AG04450 (cell line): ENCODE data around the gene RAB31. TPM values are rescaled to one million over a fixed set of nuclear protein-coding genes. Genes with fewer than 3 reads are reported as not detected.

Experiments
- CTCF ChIA-PET: fragments of 300-600, 350-600 bp; formaldehyde crosslinking; extraction: SDS; loops from one replicate; lab custom pipeline; 2022; ENCODE audit warnings: antibody characterized with exemption, inconsistent platforms; lab: Charles Lee
- POLR2A ChIA-PET: fragments of 350-600 bp; formaldehyde crosslinking; extraction: SDS; loops from one replicate; lab custom pipeline; 2021; ENCODE audit warnings: antibody characterized with exemption, inconsistent platforms; lab: Yijun Ruan, JAX
- DNase-seq: peaks from one replicate; pipeline ENCODE4 v3.0.0-alpha.2; 2011; ENCODE audit warnings: low read depth, low spot score
- H3K27ac ChIP-seq: one replicate; pipeline ENCODE4 v1.5.1; 2012; ENCODE audit warnings: low read depth, low read length, control low read depth
- H3K27me3 ChIP-seq: one replicate; pipeline ENCODE4 v1.6.0; 2012; ENCODE audit warnings: low read length; ENCODE audit not compliant: control insufficient read depth, insufficient read depth
- H3K4me3 ChIP-seq: 2 replicates; pipeline ENCODE4 v1.5.1; 2011; ENCODE audit warnings: mild to moderate bottlenecking, low read depth, low read length, control low read depth
- H3K9me3 ChIP-seq: 2 replicates; pipeline ENCODE4 v1.5.1; 2012; ENCODE audit warnings: low read length; ENCODE audit not compliant: control insufficient read depth, insufficient read depth
- CTCF ChIP-seq: IDR thresholded peaks from 2 replicates; pipeline ENCODE4 v1.5.1; 2011; ENCODE audit warnings: low read depth, low read length, control low read depth, inconsistent platforms
- polyA plus RNA-seq: library from polyadenylated mRNA; depleted of rRNA; stranded (reverse); fragments of >200 nt; gene quantifications from 2 replicates; pipeline ENCODE4 v1.2.3, GENCODE V29; 2011; rRNA removed
- small RNA-seq: library from RNA; depleted of rRNA; stranded (forward); fragments of <200 nt; gene quantifications from one replicate; pipeline ENCODE3, GENCODE V24; 2012; ENCODE audit warnings: low read depth; ENCODE audit not compliant: insufficient read length

The RAB31 gene
- polyA plus RNA-seq, 1 experiment, result 43.7 TPM

GRCh38 chr18:9906481-9906880 is 198.4 kb downstream of the RAB31 start:
- CTCF ChIA-PET, result no interaction called here
- no peak overlapping the region for H3K27ac ChIP-seq
- H3K9me3 ChIP-seq, result no peaks in the 10 kb centered on the region
- peaks cover 3% of the 10 kb centered on the region for H3K27me3 ChIP-seq
- DNase-seq, result no peak
- H3K4me3 ChIP-seq, result no peak overlapping the region
- no peak for TF ChIP-seq CTCF
- POLR2A ChIA-PET, result no interaction called here

DNA sequence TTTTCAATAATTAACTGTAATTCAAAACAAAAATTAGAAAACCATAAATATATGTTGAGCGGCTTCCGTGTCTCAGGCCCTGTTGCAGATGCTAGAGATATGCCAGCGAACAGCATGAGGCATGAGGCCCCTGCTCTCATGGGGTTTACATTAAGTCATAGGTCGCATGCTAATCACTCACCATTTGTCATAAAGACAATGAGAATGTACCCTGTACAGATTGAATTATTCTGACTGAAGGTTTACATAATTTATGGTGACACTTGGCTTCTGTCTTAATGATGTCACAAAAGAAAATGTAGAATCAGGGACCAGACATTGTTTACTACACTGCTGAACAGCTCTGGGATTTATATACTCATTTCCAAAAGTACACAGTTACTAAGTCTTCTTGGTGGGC is 199.8 kb downstream of the RAB31 start:
- TF ChIP-seq CTCF, result no peak
- CTCF ChIA-PET, result no interaction called here

DNA sequence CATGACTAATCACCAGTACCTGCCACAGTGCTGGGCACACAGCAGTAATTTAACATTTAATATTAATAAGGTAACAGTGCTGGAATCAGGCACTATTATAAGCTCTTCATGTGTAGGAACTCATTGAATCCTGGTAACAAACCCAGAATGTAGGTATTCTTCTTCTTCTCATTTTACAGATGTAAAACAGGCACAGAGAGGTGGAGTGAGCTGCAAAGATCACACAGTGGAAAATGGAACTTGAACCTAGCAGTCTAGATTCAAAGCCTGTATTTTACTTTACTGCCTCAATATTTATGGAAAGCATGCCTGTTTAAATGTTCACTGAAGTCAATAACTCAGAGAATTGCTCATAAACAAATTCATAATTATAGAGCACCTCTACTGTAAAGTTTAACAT is 202.0 kb downstream of the RAB31 start:
- ChIA-PET POLR2A (no interaction called here), CTCF (interaction anchor here (0.6 kb wide), 1 partner anchor 11 kb away, joined by 4 read pairs; no protein-coding TSS in a partner anchor)
- Histone ChIP-seq H3K27me3 (peaks cover 3% of the 10 kb centered on the region), H3K4me3 (no peak overlapping the region), H3K9me3 (no peaks in the 10 kb centered on the region), H3K27ac (no peak overlapping the region)
- TF ChIP-seq CTCF, result no peak
- DNase-seq, result no peak

More for the DNA sequence above, 199.8 kb downstream of the RAB31 start:
- DNase-seq, result no peak
- Histone ChIP-seq H3K9me3 (no peaks in the 10 kb centered on the region), H3K27ac (no peak overlapping the region), H3K27me3 (peaks cover 3% of the 10 kb centered on the region), H3K4me3 (no peak overlapping the region)
- POLR2A ChIA-PET, result no interaction called here

GRCh38 chr18:9910661-9911060 is 202.6 kb downstream of the RAB31 start:
- Histone ChIP-seq H3K4me3 (no peak overlapping the region), H3K27ac (no peak overlapping the region), H3K27me3 (peaks cover 3% of the 10 kb centered on the region), H3K9me3 (no peaks in the 10 kb centered on the region)
- no peak for DNase-seq
- ChIA-PET CTCF (interaction anchor here (0.6 kb wide), 1 partner anchor 11 kb away, joined by 4 read pairs; no protein-coding TSS in a partner anchor), POLR2A (no interaction called here)
- no peak for TF ChIP-seq CTCF

GRCh38 chr18:9911226-9911625 is 203.1 kb downstream of the RAB31 start:
- Histone ChIP-seq H3K27ac (no peak overlapping the region), H3K9me3 (no peaks in the 10 kb centered on the region), H3K4me3 (no peak overlapping the region), H3K27me3 (peaks cover 3% of the 10 kb centered on the region)
- POLR2A ChIA-PET, result no interaction called here
- TF ChIP-seq CTCF, result no peak
- CTCF ChIA-PET, result no interaction called here
- DNase-seq, result no peak

Small RNA genes within 50 kb of the gene (small RNA-seq; reads per million reads assigned to genes)
- not detected for gene RN7SL862P
- not detected for gene RNA5SP449

Other genes with a start within 250 kb of the RAB31 start
- 49.1 and 59.8 TPM in 2 replicates for gene RALBP1, start 232.8 kb upstream of the RAB31 start, polyA plus RNA-seq
- 99.3 and 101 TPM in 2 replicates for gene PPP4R1, start 93.7 kb upstream of the RAB31 start, polyA plus RNA-seq
- gene TXNDC2, start 177.7 kb downstream of the RAB31 start, polyA plus RNA-seq, result 0.06 TPM in 2 replicates
- 296 and 393 TPM in 2 replicates for gene VAPA, start 205.7 kb downstream of the RAB31 start, polyA plus RNA-seq